ENCODE measurements around the gene CEACAM7.

The CEACAM7 gene

GRCh38 chr19:41626278-41626677 is 61.8 kb downstream of the CEACAM7 start:
- no peak for DNase-seq (ENCODE audit: low spot score)
- TF ChIP-seq CTCF (IDR thresholded peaks at IDR 0.05; ENCODE audit: extremely low read depth, missing control alignments): no peak

GRCh38 chr19:41624937-41625336 is 63.1 kb downstream of the CEACAM7 start:
- TF ChIP-seq CTCF (IDR thresholded peaks at IDR 0.05; ENCODE audit: extremely low read depth, missing control alignments): no peak
- no peak for DNase-seq (ENCODE audit: low spot score)

GRCh38 chr19:41624515-41624914 is 63.6 kb downstream of the CEACAM7 start:
- DNase-seq (ENCODE audit: low spot score): no peak
- TF ChIP-seq CTCF (IDR thresholded peaks at IDR 0.05; ENCODE audit: extremely low read depth, missing control alignments): no peak

GRCh38 chr19:41623360-41623759 is 64.7 kb downstream of the CEACAM7 start:
- no peak for DNase-seq (ENCODE audit: low spot score)
- no peak for TF ChIP-seq CTCF (IDR thresholded peaks at IDR 0.05; ENCODE audit: extremely low read depth, missing control alignments)
